K562 (cell line): ENCODE results near the gene AMH.

Experiments
- MTA3 ChIP-seq: fragments of 450-650 bp; formaldehyde crosslinking; IDR thresholded peaks from 2 replicates; pipeline ENCODE4 v1.6.1; 2017; ENCODE audit warnings: mild to moderate bottlenecking, borderline replicate concordance
- NFE2L1 ChIP-seq: fragments of 450-650 bp; IDR thresholded peaks from 2 replicates; pipeline ENCODE4 v1.6.1; 2016; ENCODE audit warnings: missing genetic modification characterization, low read depth, mild to moderate bottlenecking, missing compliant biosample characterization, moderate library complexity, borderline replicate concordance
- POLR2A ChIP-seq: fragments of 450-650 bp; conservative IDR thresholded peaks from 2 replicates; pipeline ENCODE4 v1.6.1; 2016
- RNF219 ChIP-seq: fragments of 250-450 bp; sonication (Bioruptor Pico); IDR thresholded peaks from 2 replicates; pipeline ENCODE4 v1.5.0; 2022; ENCODE audit warnings: mild to moderate bottlenecking
- TF ChIP-seq, protein P1 (sequence below): fragments of 450-650 bp; IDR thresholded peaks from 2 replicates; pipeline ENCODE4 v1.6.1; 2016; ENCODE audit warnings: borderline replicate concordance

DNA sequence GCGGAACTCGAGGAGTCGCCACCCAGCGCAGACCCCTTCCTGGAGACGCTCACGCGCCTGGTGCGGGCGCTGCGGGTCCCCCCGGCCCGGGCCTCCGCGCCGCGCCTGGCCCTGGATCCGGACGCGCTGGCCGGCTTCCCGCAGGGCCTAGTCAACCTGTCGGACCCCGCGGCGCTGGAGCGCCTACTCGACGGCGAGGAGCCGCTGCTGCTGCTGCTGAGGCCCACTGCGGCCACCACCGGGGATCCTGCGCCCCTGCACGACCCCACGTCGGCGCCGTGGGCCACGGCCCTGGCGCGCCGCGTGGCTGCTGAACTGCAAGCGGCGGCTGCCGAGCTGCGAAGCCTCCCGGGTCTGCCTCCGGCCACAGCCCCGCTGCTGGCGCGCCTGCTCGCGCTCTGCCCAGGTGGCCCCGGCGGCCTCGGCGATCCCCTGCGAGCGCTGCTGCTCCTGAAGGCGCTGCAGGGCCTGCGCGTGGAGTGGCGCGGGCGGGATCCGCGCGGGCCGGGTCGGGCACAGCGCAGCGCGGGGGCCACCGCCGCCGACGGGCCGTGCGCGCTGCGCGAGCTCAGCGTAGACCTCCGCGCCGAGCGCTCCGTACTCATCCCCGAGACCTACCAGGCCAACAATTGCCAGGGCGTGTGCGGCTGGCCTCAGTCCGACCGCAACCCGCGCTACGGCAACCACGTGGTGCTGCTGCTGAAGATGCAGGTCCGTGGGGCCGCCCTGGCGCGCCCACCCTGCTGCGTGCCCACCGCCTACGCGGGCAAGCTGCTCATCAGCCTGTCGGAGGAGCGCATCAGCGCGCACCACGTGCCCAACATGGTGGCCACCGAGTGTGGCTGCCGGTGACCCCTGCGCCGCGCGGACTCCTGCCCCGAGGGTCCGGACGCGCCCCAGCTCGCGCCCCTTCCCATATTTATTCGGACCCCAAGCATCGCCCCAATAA lies 2.3 kb downstream of the AMH start:
- TF ChIP-seq RNF219 (CRISPR knock-in tag) (no peak), POLR2A (no peak), MTA3 (no peak), NFE2L1 (no peak)
- TF ChIP-seq, protein P1, sequence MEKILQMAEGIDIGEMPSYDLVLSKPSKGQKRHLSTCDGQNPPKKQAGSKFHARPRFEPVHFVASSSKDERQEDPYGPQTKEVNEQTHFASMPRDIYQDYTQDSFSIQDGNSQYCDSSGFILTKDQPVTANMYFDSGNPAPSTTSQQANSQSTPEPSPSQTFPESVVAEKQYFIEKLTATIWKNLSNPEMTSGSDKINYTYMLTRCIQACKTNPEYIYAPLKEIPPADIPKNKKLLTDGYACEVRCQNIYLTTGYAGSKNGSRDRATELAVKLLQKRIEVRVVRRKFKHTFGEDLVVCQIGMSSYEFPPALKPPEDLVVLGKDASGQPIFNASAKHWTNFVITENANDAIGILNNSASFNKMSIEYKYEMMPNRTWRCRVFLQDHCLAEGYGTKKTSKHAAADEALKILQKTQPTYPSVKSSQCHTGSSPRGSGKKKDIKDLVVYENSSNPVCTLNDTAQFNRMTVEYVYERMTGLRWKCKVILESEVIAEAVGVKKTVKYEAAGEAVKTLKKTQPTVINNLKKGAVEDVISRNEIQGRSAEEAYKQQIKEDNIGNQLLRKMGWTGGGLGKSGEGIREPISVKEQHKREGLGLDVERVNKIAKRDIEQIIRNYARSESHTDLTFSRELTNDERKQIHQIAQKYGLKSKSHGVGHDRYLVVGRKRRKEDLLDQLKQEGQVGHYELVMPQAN, result no peak
